NT2/D1 (cell line): Measurements from ENCODE around the gene OTOL1.

Source experiments
- DNase-seq: peaks from one replicate; pipeline ENCODE4 v3.0.0-alpha.2; 2011; ENCODE audit warnings: low read depth, low spot score
- H3K27me3 ChIP-seq: 2 replicates; pipeline ENCODE4 v1.6.0; 2011; ENCODE audit warnings: mild to moderate bottlenecking; ENCODE audit not compliant: insufficient read length, insufficient read depth
- H3K36me3 ChIP-seq: 2 replicates; pipeline ENCODE4 v1.6.1; 2011; ENCODE audit warnings: mild to moderate bottlenecking, low read length, mixed read lengths; ENCODE audit not compliant: insufficient read depth, insufficient read length
- H3K4me1 ChIP-seq: 2 replicates; pipeline ENCODE4 v1.5.1; 2011; ENCODE audit not compliant: insufficient read depth, insufficient read length
- H3K4me3 ChIP-seq: 2 replicates; pipeline ENCODE4 v1.5.1; 2011; ENCODE audit warnings: low read depth; ENCODE audit not compliant: insufficient read length
- H3K9ac ChIP-seq: 2 replicates; pipeline ENCODE4 v1.6.0; 2011; ENCODE audit warnings: low read depth; ENCODE audit not compliant: insufficient read length
- H3K9me3 ChIP-seq: 2 replicates; pipeline ENCODE4 v1.5.1; 2011; ENCODE audit warnings: mild to moderate bottlenecking, low read length; ENCODE audit not compliant: insufficient read depth
- SUZ12 ChIP-seq: IDR thresholded peaks from 2 replicates; pipeline ENCODE4 v1.6.1; 2011; ENCODE audit not compliant: insufficient read length, insufficient read depth; ENCODE audit errors: extremely low read depth
- YY1 ChIP-seq: IDR thresholded peaks from 2 replicates; pipeline ENCODE4 v1.6.1; 2011; ENCODE audit not compliant: insufficient read length, insufficient read depth
- ZNF274 ChIP-seq: IDR thresholded peaks from 2 replicates; pipeline ENCODE4 v1.6.1; 2011; ENCODE audit warnings: mild to moderate bottlenecking, low read depth, low read length

OTOL1 gene

GRCh38 chr3:161496508-161496907 is at the start of gene OTOL1:
OTOL1 (plus strand) TSS chr3:161496808; CDS start chr3:161496808, 0 bp downstream.
- H3K9ac ChIP-seq, result no peak within 1 kb of the TSS
- DNase-seq, result no peak
- H3K4me1 ChIP-seq, result no peaks in the 10 kb centered on the region
- H3K4me3 ChIP-seq, result no peak within 1 kb of the TSS
- no peaks in the 10 kb centered on the region for H3K27me3 ChIP-seq
- no peaks in the 10 kb centered on the region for H3K36me3 ChIP-seq
- no peak for TF ChIP-seq ZNF274
- no peak for TF ChIP-seq YY1
- TF ChIP-seq SUZ12, result no peak
- no peaks in the 10 kb centered on the region for H3K9me3 ChIP-seq

- DNase-seq, result no peak
- no peak overlapping the region for H3K4me3 ChIP-seq
- H3K4me1 ChIP-seq, result no peaks in the 10 kb centered on the region
- no peak overlapping the region for H3K9ac ChIP-seq
- no peaks in the 10 kb centered on the region for H3K27me3 ChIP-seq
- H3K36me3 ChIP-seq, result no peaks in the 10 kb centered on the region
- no peaks in the 10 kb centered on the region for H3K9me3 ChIP-seq
- TF ChIP-seq ZNF274 (no peak), YY1 (no peak), SUZ12 (no peak)
These were observed 46.8 kb upstream of the OTOL1 start for GRCh38 chr3:161449785-161450184.

- Histone ChIP-seq H3K4me1 (no peaks in the 10 kb centered on the region), H3K9ac (no peak overlapping the region), H3K4me3 (no peak overlapping the region), H3K36me3 (no peaks in the 10 kb centered on the region), H3K9me3 (peaks cover 5% of the 10 kb centered on the region; the same call in 1 of the 2 replicates), H3K27me3 (no peaks in the 10 kb centered on the region)
- no peak for DNase-seq
- no peak for TF ChIP-seq YY1
- TF ChIP-seq ZNF274, result no peak
- no peak for TF ChIP-seq SUZ12
These were observed 44.4 kb upstream of the OTOL1 start for GRCh38 chr3:161452179-161452578.

GRCh38 chr3:161454615-161455014 is 42.0 kb upstream of the OTOL1 start:
- no peak overlapping the region for H3K4me3 ChIP-seq
- peak; percentile 9 for DNase-seq
- H3K9me3 ChIP-seq, result peaks cover 5% of the 10 kb centered on the region; the same call in 1 of the 2 replicates
- no peaks in the 10 kb centered on the region for H3K27me3 ChIP-seq
- no peaks in the 10 kb centered on the region for H3K36me3 ChIP-seq
- H3K9ac ChIP-seq, result no peak overlapping the region
- H3K4me1 ChIP-seq, result no peaks in the 10 kb centered on the region
- TF ChIP-seq SUZ12 (no peak), YY1 (no peak), ZNF274 (no peak)

- Histone ChIP-seq H3K36me3 (no peaks in the 10 kb centered on the region), H3K4me1 (no peaks in the 10 kb centered on the region), H3K4me3 (no peak overlapping the region), H3K9ac (no peak overlapping the region), H3K9me3 (peaks cover 5% of the 10 kb centered on the region; the same call in 1 of the 2 replicates), H3K27me3 (no peaks in the 10 kb centered on the region)
- DNase-seq, result no peak
- TF ChIP-seq ZNF274 (no peak), SUZ12 (no peak), YY1 (no peak)
These were observed 40.6 kb upstream of the OTOL1 start for GRCh38 chr3:161455962-161456361.

GRCh38 chr3:161462138-161462537 is 34.5 kb upstream of the OTOL1 start:
- Histone ChIP-seq H3K27me3 (no peaks in the 10 kb centered on the region), H3K9me3 (peaks cover 6% of the 10 kb centered on the region; the same call in 1 of the 2 replicates), H3K36me3 (no peaks in the 10 kb centered on the region), H3K9ac (no peak overlapping the region), H3K4me1 (no peaks in the 10 kb centered on the region), H3K4me3 (no peak overlapping the region)
- no peak for DNase-seq
- no peak for TF ChIP-seq SUZ12
- no peak for TF ChIP-seq YY1
- TF ChIP-seq ZNF274, result no peak

- Histone ChIP-seq H3K4me1 (no peaks in the 10 kb centered on the region), H3K4me3 (no peak overlapping the region), H3K27me3 (no peaks in the 10 kb centered on the region), H3K36me3 (no peaks in the 10 kb centered on the region), H3K9me3 (no peaks in the 10 kb centered on the region), H3K9ac (no peak overlapping the region)
- no peak for DNase-seq
- no peak for TF ChIP-seq ZNF274
- TF ChIP-seq YY1, result no peak
These were observed 25.4 kb upstream of the OTOL1 start for GRCh38 chr3:161471211-161471610.

GRCh38 chr3:161474139-161474538 is 22.5 kb upstream of the OTOL1 start:
- Histone ChIP-seq H3K9me3 (no peaks in the 10 kb centered on the region), H3K36me3 (no peaks in the 10 kb centered on the region), H3K4me1 (no peaks in the 10 kb centered on the region), H3K9ac (no peak overlapping the region), H3K4me3 (no peak overlapping the region), H3K27me3 (no peaks in the 10 kb centered on the region)
- TF ChIP-seq SUZ12, result no peak
- TF ChIP-seq ZNF274, result no peak
- TF ChIP-seq YY1, result no peak
- DNase-seq, result no peak
